ENCODE measurements around the gene IFNAR2.

Gene IFNAR2

GRCh38 chr21:33266050-33266788 lies 36.5 kb downstream of the IFNAR2 start, which contains the start of gene IL10RB:
TSS of gene IL10RB (plus strand) at chr21:33266367. CDS start at chr21:33266466, 99 bp downstream.
- peak; percentile 40 for DNase-seq (ENCODE audit: low read depth)
- TF ChIP-seq CTCF (IDR thresholded peaks at IDR 0.05; ENCODE audit: low read length, missing control alignments): no peak
- peak within 1 kb of the TSS; percentile 80 for H3K4me3 ChIP-seq (replicated peaks; ENCODE audit: low read depth, low read length)

DNA sequence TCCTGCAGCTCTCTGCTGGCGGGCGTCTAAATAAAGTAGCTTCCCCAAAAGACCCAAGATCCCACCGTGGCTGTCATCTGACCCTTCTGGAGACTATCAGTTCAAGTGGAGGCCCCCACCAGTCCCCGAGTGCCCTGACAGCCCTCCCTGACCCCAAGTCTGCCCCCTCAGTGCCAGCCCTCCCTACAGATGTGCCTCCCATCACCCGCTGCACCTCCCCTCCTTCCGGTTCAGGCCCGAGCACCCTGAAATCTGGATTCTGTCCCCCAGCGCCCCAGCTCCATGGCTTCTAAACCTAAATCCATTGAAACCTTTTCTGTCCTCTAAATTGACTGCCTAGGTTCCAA lies 37.0 kb downstream of the IFNAR2 start:
- peak overlapping the region; percentile 80 for H3K4me3 ChIP-seq (replicated peaks; ENCODE audit: low read depth, low read length)
- no peak for TF ChIP-seq CTCF (IDR thresholded peaks at IDR 0.05; ENCODE audit: low read length, missing control alignments)
- no peak for DNase-seq (ENCODE audit: low read depth)

DNA sequence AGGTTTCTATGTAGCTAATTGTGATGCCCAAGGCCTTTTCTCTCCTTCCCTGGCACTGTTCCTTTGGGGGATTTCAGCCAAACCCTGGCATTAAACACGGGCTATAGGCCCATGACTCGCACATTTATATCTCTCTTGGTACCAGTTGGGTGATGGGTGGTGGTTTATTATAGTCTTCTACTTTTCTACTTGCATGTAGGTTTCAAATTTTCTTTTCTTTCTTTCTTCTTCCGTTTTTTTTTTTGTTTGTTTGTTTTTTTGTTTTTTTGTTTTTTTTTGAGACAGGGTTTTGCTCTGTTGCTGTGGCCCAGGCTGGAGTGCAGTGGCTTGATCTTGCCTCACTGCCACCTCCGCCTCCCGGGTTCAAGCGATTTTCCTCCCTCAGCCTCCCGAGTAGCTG lies 37.5 kb downstream of the IFNAR2 start:
- no peak for DNase-seq (ENCODE audit: low read depth)
- TF ChIP-seq CTCF (IDR thresholded peaks at IDR 0.05; ENCODE audit: low read length, missing control alignments): no peak
- H3K4me3 ChIP-seq (replicated peaks; ENCODE audit: low read depth, low read length): peak overlapping the region; percentile 80

DNA sequence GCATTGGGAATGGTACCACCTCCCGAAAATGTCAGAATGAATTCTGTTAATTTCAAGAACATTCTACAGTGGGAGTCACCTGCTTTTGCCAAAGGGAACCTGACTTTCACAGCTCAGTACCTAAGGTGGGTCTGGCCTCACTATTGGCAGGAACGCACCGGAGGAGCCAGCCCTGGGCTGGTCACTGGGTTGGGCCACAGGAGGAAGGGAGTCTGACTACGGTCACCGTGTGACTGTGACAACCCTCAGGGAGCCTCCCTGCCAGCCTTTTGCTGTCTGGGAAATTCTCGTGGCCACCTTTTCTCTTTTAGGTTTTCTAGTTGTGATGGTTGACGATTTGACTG lies 38.6 kb downstream of the IFNAR2 start:
- no peak for TF ChIP-seq CTCF (IDR thresholded peaks at IDR 0.05; ENCODE audit: low read length, missing control alignments)
- no peak overlapping the region for H3K4me3 ChIP-seq (replicated peaks; ENCODE audit: low read depth, low read length)
- no peak for DNase-seq (ENCODE audit: low read depth)

DNA sequence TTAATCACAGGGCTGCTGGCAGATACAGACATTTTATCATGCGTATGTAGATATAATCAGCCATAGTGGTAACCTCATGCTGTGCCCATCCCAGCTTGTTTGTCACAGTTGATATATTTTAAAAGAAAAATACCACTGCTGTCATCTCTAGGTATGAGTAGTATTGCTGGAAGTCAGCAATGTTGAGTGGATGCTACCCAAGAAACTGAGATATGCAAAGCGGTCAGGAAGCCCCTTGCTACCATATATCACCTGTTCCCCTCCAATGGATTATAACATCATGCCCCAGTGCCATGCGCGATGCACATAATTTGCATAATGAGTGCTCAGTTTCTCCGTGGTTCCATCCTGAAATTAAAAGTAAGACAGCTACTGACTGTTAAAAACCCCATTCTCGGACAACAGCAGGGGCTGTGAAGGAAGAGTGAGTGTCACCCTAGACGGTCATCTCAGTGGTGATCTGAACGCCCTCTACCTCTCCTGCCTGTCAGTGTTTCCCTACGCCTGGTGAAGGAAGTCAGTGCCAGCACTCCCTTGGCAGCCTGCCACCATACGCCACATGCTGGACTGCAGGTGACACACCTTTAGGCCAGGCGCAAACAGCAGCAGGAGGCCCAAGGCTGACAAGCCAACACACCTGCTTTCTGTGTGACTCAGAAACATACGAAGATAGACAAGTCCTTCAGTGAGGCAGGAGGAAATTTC lies 39.2 kb downstream of the IFNAR2 start:
- no peak for DNase-seq (ENCODE audit: low read depth)
- no peak overlapping the region for H3K4me3 ChIP-seq (replicated peaks; ENCODE audit: low read depth, low read length)
- TF ChIP-seq CTCF (IDR thresholded peaks at IDR 0.05; ENCODE audit: low read length, missing control alignments): no peak

DNA sequence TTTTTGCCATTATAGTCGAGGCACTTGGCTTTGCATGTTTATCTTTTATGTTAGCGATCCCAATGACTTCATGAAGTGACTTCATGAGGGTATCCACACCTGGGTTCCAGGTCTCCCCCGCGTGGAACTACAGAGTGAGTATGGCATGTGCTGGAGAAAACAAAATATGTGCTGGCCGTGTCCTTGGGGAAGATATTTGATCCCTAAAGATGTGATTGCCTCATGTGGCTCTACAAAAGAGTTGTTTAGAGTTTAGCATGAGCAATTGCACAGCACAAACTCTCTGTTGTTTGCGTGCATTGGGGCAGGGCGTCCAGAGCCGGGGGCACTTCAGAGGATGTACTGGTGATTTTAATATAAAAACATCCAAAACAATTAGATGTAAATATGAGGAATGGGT lies 41.2 kb downstream of the IFNAR2 start:
- no peak for TF ChIP-seq CTCF (IDR thresholded peaks at IDR 0.05; ENCODE audit: low read length, missing control alignments)
- H3K4me3 ChIP-seq (replicated peaks; ENCODE audit: low read depth, low read length): no peak overlapping the region
- no peak for DNase-seq (ENCODE audit: low read depth)

All from fibroblast of pulmonary artery (primary cell).